OCI-LY7 (cell line): ENCODE results near the gene GLRA3.

Source experiments
- CTCF ChIP-seq: fragments of 200-600 bp; sonication (generic); conservative IDR thresholded peaks from 2 replicates; pipeline ENCODE4 v1.5.1; 2014; ENCODE audit warnings: mild to moderate bottlenecking, antibody characterized with exemption, low read length, moderate library complexity, mixed read lengths
- EZH2phosphoT487 ChIP-seq: fragments of 200-600 bp; sonication (generic); IDR thresholded peaks from 2 replicates; pipeline ENCODE4 v1.6.1; 2018; ENCODE audit warnings: low read depth, borderline replicate concordance, mild to moderate bottlenecking, mixed run types, antibody characterized with exemption, low read length, moderate library complexity, mixed read lengths

GRCh38 chr4:174717828-174718227 lies 111.2 kb downstream of the GLRA3 start:
- no peak for TF ChIP-seq CTCF
- TF ChIP-seq EZH2phosphoT487 = no peak
